Transverse colon (tissue), 4 donors: ENCODE results near the gene SH3PXD2B.
A peak's percentile ranks its signal among the peaks of the same experiment; 100 is the strongest.

Source experiments
- CTCF ChIP-seq, 5 experiments: fragments of 200-600 bp in 3 of 5; fragments of 450-650 bp in 2 of 5; sonication (generic) in 3 of 5; IDR thresholded peaks; 1 replicate in 2 of 5; 2 replicates in 3 of 5; pipeline ENCODE4 v1.5.1; 2016 to 2017; ENCODE audit warnings: antibody characterized with exemption in 5 of 5, inconsistent platforms in 3 of 5, mild to moderate bottlenecking in 2 of 5, moderate library complexity in 1 of 5
- POLR2AphosphoS5 ChIP-seq, 3 donors: sonication (generic); formaldehyde crosslinking; IDR thresholded peaks; one replicate each; pipeline ENCODE4 v1.6.1; 2016; ENCODE audit warnings: antibody characterized with exemption in 3 of 3

DNA sequence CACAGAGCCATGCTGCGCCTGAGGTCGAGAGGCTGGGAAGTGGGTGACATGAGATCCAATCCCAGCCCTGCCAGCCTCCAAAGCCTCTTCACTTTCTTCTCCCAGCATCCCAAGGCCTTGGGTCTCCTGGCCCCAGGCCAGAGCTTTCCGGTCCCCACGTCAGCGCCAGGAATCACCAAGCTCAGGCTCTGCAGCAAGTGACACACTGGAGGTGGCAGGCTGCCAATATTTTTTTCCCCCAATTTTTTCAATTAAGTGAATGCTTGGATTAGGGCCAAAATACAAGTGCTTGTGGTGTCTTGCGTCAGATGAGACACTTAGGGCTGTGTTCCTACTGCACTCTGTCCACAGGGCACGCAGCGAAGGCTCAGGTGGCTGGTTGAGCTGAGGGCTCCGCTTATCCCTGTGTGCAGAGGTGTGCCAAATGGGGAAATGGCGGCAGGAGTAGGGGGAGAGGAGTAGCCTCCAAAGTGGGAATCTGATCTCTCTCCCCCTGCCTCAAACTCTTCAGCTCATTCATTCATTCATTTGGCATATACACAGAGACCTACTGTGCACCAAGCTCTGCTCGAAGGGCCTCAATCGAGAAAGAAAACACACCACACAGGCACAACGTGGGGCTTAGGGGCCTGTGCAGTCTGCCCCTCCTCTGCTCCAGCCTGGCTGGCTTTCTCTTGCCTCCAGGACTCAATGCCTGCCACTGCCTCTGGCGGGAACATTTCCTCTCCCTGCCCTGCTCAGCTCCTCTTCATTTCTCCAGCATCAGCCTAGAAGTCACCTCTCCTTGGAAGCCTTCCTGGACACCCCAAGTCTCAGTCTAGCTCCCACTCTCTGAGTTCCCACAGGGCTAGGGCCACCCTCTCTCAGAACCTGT lies 16.6 kb downstream of the SH3PXD2B start:
- TF ChIP-seq POLR2AphosphoS5 (IDR thresholded peaks at IDR 0.05) (peak; percentile 38 to 64 (median 45)), CTCF (IDR thresholded peaks at IDR 0.05) (no peak)
